RPMI7951 (cell line): ENCODE results near the gene DCST1. TPM values are rescaled to one million over a fixed set of nuclear protein-coding genes. Genes with fewer than 3 reads are reported as not detected.

Experiments
- DNase-seq: peaks from one replicate; pipeline ENCODE4 v3.0.0-alpha.2; 2012; ENCODE audit warnings: low read depth
- total RNA-seq: library from RNA; depleted of rRNA; stranded (reverse); fragments of >200 nt; shearing (Covaris generic); gene quantifications from 2 replicates; pipeline ENCODE4 v1.2.3, GENCODE V29; 2014

The DCST1 gene
- total RNA-seq, 1 experiment from 2014 or later = not detected

DNA sequence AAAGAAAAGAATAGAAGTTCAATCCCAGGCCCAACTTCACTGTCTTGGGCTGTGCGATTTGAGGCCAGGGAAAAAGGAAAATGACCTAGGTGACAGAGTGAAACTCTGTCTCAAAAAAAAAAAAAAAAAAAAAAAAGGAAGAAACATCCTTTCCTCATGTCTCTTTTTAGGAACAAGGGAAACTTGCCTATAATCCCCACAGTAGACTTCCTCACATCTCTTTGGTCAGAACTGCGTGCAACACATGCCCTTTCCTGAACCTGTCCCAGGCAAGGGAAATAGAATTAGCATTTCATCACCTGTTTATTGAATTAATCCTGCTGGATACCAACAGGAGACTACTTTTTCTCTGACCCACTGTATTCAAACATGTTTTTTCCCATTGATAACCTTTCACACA, 2.3 kb downstream of the DCST1 start:
- DNase-seq = no peak

DNA sequence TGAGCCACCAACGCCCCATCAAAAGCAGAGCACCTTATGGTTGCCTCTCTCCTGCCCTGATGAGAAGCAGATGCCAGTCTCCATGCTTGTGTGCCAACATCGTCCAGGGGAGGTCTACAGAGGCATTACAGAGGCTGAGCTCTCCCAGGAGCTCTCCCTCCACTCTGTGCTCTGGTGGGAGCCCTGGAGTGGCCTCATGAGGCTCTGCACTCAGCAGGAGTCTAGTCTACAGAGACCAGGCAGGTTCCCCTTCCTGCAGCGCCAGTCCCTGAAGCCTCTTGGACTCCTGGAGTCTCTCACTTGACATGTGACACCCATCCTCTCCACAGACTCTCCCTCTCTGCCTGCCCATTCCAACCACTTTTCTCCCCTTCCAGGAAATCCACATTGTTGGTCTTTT, 3.4 kb downstream of the DCST1 start:
- no peak for DNase-seq

DNA sequence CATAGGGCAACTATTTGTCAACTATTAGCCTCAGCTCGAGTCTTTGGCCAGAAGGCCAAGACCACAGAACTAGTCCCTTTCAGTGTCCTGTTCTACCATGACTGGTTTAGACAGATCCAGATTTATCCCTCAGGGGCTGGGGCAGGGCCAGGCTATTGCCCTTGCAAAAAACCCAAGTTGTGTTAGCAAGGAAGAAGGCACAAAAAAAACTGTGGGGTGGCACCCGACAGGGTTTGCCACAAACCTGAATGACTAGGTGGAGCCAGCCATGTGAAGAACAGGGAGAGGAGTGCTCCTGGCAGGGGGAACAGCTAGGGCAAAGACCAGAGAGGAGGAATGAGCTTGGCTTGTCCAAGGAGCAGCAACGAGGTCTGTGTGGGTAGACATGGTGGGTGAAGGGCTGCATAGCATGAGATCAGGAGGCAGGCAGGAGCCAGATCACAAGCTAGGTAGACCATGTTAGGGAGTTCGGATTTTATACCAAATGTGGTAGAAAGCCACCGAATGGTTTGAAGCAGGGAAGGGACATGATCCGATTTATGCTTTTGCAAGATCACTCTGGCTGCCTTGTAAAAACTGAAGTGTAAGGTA, 4.3 kb downstream of the DCST1 start:
- DNase-seq = no peak

DNA sequence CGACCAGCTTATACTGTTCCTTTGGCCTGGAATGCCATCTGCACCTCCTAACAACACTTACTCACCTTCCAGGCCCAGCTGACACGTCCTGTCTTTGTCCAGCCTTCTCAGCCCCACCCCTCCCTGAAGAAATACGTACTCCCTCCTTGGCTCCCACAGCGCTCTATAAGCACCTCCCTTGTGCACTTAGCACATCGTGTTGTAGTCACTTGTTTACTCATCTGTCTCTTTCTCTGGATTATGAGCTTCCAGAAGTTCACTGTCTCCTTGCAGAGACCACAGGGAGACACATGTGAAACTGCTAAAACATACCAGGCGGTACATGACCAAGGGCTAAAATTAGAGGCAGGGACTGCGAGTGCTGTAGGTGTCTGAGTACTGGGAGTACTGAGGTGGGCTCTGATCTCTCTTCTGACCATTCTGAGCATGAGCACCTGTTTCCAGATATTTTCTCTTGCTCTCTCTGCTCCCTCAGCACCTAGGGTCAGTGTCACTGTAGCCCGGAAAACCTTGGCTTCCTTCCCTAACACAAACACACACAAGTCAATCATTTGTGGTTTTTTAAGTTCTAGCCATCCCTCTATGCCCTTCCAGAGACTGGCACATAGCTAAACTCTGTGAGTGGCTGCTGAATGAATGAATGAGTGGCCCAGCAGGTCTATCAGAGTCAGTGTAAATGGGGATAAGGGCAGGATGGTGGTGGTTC, 5.1 kb downstream of the DCST1 start:
- no peak for DNase-seq

DNA sequence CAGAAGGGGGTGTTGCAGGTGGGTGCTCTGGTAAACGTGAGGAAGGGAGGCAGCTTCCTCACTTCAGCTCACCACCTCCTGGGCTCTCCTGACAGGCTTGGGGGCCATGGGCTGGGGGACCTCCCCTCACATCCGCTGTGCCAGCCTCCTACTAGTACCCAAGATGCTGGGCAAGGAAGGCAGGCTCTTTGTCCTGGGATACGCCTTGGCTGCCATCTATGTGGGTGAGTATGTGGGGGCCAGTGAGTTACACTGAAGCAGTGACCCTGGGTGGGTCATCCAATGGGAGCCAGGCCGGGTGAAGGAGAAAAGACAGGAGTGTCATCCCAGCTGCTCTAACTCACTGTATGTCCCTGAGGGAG, 5.7 kb downstream of the DCST1 start:
- DNase-seq = no peak

DNA sequence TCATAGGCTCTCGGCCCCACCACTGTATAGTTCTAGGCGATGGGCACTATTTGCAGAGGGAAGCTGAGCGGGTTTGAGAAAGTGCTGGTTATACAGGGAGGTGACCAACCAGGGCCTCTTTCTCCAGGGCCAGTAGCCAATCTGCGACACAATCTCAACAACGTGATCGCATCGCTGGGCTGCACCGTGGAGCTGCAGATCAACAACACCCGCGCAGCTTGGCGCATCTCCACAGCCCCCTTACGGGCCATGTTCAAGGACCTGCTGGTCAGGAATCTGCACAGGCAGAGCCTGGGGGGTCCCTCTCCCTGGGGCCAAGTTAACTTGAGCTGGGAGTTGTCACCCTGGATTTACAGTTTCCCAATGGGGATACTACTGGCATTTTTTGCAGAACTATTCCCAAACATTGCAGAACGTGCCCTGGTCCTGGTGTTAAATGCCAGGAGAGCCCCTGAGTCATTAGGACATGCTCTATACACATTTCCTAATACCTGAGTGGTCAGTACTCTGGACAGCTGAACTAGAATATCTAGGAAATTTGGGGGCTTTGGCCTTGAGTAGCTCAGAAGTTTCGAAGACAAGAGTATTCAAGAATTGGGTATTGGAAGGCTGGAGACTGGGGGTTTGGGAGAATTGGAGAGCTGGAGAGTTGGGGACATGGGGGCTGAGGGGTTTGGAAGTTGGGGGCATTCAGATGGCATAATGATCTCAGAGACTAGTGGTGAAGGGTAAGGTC, 6.9 kb downstream of the DCST1 start:
- no peak for DNase-seq

DNA sequence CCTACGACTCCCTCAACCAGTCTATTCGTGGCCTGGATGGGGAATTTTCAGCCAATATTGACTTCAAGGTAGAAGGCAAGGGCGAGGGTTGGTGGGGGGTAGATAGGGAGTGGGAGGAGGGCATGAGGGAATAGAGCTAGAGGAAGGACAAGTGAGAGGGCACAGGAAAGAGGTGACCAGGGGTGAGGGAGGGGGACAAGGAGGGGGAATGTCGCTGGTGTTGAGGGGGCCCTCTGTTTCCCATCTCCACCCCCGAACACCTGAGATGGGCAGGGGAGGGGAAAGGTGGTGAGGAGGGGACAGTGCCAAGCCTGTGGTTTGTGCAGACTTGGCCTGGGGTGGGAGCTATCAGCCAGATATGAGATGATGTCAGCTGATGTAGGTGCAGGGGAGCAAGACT, 9.2 kb downstream of the DCST1 start:
- DNase-seq = no peak

DNA sequence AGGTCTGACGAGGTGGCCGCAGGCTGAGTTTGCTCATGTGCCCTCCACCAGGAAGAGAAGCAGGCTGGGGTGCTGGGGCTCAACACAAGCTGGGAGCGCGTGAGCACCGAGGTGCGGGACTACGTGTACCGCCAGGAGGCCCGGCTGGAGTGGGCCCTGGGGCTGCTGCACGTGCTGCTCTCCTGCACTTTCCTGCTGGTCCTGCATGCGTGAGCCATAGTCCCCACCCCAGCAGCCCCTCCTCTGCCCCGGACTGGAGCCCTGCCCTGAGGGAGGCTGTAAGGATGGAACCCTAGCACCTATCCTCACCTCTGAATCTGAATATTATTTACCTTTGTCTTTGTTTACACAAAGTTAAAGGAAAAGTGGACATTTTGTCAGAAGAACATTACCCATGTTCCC, 9.7 kb downstream of the DCST1 start:
- DNase-seq = no peak

DNA sequence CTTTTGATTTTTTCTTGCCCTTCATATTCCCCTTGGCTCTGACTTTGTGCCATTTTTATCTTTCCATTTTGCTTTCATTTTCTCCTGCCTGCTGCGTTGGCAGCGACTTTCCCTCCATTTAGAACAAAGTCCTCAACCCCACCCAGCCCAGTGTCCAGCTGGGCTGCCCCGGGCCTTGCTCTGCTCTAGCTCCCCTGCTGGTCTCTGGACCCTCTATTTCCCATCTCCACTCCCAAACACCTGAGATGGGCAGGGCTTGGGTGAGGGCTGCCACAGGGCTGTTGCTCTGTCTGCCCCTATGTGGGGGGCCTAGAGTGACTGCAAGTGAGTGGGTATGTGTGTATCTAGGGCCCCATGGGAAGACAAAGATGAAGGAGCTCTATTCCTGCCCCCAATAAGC, 10.2 kb downstream of the DCST1 start:
- DNase-seq = no peak

DNA sequence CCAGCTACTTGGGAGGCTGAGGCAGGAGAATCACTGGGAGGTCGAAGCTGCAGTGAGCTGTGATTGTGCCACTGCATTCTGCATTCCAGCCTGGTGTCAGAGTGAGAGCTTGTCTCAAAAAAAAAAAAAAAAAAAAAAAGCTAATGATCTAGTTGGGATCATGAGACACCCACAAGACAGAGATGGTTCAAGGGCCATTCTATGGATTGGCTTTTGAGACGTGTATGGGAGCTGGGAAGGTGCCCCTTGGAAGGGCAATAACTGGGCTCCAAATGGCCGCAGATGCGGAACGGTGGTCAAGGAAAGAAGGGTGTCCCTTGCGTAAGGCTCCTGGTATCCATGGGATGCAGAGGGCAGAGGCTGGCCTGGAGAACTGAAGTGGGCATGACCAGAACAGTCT, 10.7 kb downstream of the DCST1 start:
- DNase-seq = no peak

DNA sequence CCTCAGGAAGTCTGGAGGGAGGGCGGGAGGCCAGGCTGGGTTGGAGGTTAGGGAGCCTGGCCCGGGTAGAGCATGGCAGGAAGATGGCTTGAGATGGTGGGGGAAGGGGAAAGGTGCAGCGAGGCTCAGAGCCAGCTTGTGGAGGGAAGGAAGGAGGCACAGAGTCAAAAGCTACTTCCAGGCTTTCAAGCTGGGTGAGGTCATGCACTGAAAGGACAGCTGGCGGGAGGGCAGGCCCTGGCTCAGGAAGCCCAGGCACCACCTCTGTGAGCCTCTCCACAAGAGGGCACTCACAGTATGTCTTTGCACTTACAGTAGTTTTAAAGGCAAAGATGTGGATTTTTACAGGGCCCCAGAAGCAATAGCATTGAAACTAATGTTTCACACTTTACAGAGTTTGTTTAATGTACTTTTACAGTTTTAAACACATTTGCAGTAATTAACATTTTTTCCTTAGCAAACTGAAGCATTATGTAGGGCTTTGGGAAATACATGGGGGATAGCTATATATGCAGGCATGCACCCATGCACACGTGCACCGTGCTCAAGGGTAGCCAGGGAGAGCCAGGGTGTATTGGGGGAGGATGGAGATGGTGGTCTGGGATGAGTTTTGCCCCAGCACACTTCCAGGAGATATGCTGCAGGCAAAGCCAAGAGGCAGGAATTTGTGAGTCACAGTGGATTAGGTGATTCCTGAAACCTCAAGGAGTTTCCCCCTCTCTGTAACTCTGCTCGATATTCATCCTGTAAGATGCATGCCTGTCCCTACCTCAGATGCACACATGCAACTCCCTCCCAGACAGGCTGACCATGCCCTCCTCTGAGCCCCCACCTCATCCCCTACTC, 11.4 kb downstream of the DCST1 start:
- DNase-seq = peak; percentile 77

DNA sequence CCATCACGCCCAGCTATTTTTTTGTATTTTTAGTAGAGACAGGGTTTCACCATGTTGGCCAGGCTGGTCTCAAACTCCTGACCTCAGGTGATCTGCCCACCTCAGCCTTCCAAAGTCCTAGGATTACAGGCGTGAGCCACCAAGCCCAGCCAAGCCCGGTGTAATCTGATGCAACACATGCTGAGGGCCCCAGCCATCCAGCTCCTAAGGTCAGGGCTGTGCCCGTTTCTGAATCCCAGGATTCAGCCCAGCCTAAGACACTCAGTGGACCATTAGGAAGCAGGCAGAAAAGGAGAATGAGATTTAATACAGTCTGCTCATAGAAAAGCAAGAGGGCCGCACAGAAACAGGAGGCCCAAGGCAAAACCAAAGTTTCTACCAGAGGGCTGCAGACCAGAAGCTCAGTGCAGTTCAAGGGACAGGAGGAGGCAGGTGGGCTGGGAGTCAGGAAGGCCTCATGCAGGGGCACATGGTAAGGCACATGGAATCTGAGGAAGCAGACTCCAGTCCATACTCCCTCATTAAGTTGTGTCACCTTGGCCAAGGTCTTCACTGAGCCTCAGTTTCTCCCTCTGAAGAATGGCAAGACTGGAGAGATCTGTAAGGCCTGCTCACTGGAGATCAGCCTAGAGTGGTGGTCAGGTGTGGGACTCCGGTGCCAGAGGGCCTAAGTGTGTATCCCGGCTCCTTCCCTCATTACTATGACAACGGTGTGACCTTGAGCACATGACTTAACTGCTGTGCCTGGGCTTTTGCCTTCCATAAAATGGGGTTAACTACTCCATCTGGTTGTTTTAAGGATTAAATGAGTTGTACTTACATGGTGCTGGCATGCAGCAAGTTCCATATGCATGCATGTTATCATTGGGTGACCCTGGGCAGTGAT, 15.1 kb downstream of the DCST1 start:
- no peak for DNase-seq

DNA sequence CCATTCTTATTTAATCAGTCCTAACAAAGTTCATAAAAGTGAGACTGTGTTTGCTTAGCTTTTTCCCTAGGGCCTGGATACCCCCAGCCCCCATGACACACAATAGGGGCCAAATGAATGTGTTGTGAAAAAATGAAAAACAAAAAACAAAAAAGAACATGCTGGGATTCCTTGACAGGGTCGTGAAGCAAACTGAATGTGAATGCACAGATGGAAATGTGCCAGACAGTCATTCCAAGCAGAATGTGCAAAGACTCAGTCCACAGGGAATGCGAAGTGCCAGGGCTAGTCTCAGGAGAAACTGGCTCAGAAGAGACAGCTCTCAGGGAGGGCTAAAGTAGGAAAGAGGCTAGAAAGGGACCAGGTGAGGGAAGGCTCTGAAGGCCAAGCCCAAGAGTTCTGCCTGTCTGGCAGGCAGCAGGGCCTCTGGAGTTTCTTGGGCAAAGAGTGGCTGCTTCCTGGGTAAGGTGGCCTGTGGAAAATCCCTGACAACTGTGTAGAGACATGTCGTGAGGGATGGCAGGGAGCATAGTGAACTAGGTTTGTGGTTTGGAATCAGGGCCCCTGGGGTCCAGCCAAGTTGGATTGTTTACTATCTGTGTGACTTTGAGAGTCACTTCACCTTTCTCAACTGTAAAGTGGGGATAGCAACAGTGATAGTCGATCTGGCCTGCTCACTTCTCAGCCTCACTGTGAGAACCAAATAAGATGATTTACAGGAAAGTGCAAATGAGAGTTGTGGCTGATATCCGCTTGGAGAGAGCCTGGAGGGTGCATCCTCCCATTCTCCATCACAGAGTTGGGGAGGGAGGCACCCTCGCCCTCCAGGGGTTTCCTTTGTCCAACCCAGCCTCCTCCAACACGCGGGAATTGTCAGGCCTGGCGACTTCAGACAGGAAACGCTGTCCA, 16.3 kb downstream of the DCST1 start:
- peak; percentile 28 for DNase-seq

DNA sequence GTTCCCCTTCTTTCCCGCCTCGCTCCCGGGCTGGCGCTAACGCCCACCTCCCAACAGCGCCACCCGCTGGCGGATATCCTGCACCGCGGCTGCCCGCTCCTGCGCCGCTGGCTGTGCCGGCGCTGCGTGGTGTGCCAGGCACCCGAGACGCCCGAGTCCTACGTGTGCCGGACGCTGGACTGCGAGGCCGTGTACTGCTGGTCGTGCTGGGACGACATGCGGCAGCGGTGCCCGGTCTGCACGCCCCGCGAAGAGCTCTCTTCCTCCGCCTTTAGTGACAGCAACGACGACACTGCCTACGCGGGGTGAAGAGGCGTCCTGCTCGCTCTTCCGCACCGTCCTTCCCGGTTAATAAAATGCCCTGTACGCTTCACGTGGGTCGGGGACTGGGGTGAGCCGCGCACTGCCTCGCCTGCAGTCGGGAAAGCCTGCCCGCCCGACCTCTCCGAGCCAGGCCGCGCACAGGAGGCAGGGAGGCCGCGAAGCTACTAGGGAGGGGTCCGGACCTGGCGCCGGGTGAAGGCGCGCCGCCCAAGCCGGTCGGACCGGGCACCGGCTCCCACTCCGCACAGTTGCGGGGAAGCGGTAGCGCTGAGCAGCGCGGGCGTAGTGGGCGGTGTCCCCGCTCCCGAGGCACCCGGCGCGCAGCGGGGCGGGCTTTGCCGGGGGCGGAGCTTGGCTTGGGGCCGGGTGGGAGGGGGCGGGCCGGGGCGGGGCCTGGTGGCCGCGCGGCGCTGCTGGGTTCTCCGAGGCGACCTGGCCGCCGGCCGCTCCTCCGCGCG, 17.1 kb downstream of the DCST1 start, which contains the start of gene ADAM15:
Gene ADAM15 (plus strand): TSS at position 757 of the 782 bp plus-strand sequence. CDS start 71 bp downstream, outside the sequence.
- DNase-seq = peak; percentile 65

DNA sequence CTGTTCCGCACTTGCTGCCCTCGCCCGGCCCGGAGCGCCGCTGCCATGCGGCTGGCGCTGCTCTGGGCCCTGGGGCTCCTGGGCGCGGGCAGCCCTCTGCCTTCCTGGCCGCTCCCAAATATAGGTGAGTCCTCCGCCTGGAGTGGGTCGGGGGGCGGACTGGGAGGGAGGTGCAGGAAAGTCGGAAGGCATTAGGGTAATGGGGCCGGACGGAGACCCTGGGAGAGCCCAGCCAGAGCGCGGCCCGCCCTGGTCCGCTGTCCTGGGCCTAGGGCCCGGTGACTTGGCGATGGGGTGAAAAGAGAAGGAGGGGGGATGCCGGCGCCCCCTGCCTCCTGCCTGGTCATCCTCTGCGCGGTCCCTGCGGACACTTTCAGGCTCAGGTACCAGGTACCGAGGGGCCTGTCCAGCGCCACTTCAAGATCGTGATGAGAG, 17.7 kb downstream of the DCST1 start:
- no peak for DNase-seq

DNA sequence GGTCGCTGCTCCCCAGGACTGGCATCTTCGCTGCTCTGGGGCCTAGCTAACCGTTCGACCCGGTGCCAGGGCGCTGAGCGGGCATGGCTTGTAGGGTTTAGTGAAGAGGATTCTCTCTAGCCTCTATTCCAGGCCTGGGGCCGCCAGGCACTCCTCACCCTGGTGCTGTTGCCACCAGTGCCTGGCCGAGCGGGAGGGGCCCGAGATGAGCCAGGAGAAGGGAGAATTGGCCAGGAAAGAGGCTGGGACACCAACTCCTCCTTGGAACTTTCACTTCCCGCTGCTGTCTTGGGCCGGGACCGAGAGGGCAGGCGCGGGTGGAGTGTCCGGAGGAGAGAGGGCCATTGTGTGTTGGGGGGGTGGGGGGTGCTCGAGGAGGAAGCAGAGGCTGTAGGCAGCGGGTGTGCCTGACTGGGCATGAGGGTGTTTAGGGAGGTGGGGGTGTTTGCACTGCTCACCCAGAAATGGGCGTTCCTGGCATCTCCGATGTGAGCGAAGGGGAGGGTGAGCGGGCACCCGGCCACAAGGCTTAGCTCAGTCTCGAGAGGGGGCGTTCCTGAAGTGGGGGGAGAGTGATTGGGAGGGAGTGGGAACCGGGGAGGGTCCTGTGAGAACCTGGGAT, 18.3 kb downstream of the DCST1 start:
- DNase-seq = peak; percentile 37

DNA sequence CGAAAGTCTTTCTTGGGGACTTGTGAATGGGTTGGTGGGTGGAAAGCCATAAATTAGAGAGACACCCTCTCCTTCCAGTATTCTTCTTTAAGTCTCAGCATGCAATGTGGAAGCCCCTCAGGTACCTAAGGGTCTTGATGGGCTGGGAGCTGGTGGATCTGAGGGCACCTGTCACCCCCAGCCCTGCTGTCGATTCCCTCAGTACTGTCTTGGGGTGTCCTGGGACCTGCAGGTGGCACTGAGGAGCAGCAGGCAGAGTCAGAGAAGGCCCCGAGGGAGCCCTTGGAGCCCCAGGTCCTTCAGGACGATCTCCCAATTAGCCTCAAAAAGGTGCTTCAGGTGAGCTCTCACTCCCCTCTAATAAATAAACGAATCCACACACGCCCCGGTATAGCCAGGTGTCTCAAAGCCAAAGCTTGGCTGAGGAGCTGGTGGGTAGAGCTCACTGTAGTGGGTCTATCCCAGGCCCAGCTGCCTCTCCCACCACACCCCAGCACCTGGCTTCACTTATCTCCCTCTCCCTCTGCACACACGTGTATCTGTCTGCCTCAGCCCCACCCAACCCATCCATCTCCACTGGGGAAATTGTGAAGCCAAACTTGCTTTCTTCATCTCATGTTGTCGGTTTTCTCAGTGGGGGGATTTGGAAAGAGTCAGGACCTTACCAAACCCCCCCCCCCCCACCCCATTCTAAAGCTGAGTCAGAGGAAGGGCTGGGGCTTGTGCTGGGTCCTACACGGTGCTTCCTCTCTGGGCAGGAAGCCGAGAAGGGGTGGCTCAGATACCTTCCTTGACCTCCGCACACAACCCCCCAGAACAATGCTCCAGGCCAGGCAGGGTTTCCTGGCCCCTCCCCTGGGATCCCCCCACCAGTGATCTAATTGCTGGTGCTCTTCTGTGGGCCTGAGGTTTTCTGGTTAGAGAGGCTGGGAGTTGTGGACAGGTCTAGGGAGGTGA, 19.1 kb downstream of the DCST1 start:
- no peak for DNase-seq
